K562 (cell line): ENCODE results near the gene ZNF48. TPM values are rescaled to one million over a fixed set of nuclear protein-coding genes. Genes with fewer than 3 reads are reported as not detected.

ENCODE experiments used
- ATF6 ChIP-seq: sonication (generic); formaldehyde crosslinking; IDR thresholded peaks from 2 replicates; pipeline ENCODE4 v1.4.0; 2020; ENCODE audit warnings: mild to moderate bottlenecking, missing genetic modification reagents
- HMBOX1 ChIP-seq: sonication (generic); IDR thresholded peaks from 2 replicates; pipeline ENCODE4 v1.6.1; 2016
- JUNB ChIP-seq: fragments of 450-650 bp; formaldehyde crosslinking; conservative IDR thresholded peaks from 2 replicates; pipeline ENCODE4 v1.4.0; 2020; ENCODE audit warnings: mild to moderate bottlenecking
- KAT8 ChIP-seq: fragments of 450-650 bp; IDR thresholded peaks from 2 replicates; pipeline ENCODE4 v1.6.1; 2016; ENCODE audit warnings: low read depth, mild to moderate bottlenecking
- PTRF ChIP-seq: fragments of 450-650 bp; IDR thresholded peaks from 2 replicates; pipeline ENCODE4 v1.6.1; 2016; ENCODE audit warnings: mild to moderate bottlenecking, missing genetic modification characterization, missing compliant biosample characterization
- ZBTB40 ChIP-seq, 2 experiments: fragments of 450-650 bp in 1 of 2; sonication (generic) in 1 of 2; formaldehyde crosslinking in 1 of 2; IDR thresholded peaks; 2 replicates each; pipeline versions ENCODE4 v1.7.1 to v1.9.0; 2016 to 2022; ENCODE audit warnings: inconsistent platforms in 1 of 2, mild to moderate bottlenecking in 1 of 2, missing genetic modification reagents in 1 of 2
- ZNF707 ChIP-seq: fragments of 250-450 bp; sonication (Bioruptor Pico); conservative IDR thresholded peaks from 2 replicates; pipeline ENCODE4 v1.8.0; 2022; ENCODE audit warnings: inconsistent platforms, mild to moderate bottlenecking, moderate library complexity
- polyA plus RNA-seq, 8 experiments: library from polyadenylated mRNA; depleted of rRNA in 4 of 8; stranded (reverse) in 5 of 8; unstranded in 3 of 8; fragments of >200 nt; fragmentation: Nextera tagmentation in 2 of 8; fragmentation: Illumina TruSeq in 1 of 8; extraction: Ambion mirVana in 2 of 8; extraction: Trizol in 1 of 8; gene quantifications; 2 replicates each; pipeline versions ENCODE4 v1.2.1 to v1.2.3, GENCODE V29; 2011 to 2014; ENCODE audit warnings: inconsistent platforms in 1 of 8, missing spikeins in 1 of 8
- total RNA-seq, 7 experiments: library from RNA; depleted of rRNA in 6 of 7; stranded (reverse); fragments of >200 nt in 6 of 7; fragmentation: Illumina TruSeq in 2 of 7; extraction: Trizol in 2 of 7; gene quantifications; 2 replicates each; pipeline versions ENCODE4 v1.2.1 to v1.2.3, GENCODE V29; 2011 to 2021; ENCODE audit warnings: low replicate concordance in 1 of 7

The ZNF48 gene
- total and polyA plus RNA-seq, 9 of the 15 experiments (the other 6 are each of a cell fraction or from before 2014, with no cell fraction given) = 0.38 to 11.6 (median 4.7) TPM

- no peak for TF ChIP-seq ZBTB40 (IDR thresholded peaks at IDR 0.05)
- TF ChIP-seq ZBTB40 (CRISPR knock-in tag; IDR thresholded peaks at IDR 0.05) = no peak
- TF ChIP-seq PTRF (tag) = no peak
- no peak for TF ChIP-seq HMBOX1
- TF ChIP-seq ZNF707 (CRISPR knock-in tag) = no peak
- TF ChIP-seq JUNB (CRISPR knock-in tag) = no peak
- no peak for TF ChIP-seq KAT8
- TF ChIP-seq ATF6 = no peak
Observed at GRCh38 chr16:30429678-30430427, 34.6 kb downstream of the ZNF48 start, which contains the start of gene DCTPP1 (continued).
